Measurements from ENCODE around the gene CMC4. TPM values are rescaled to one million over a fixed set of nuclear protein-coding genes. Genes with fewer than 3 reads are reported as not detected.

CMC4 gene
- total RNA-seq, 6 donors from 2014 or later = 4.4 to 14.9 (median 7.8) TPM

- H3K27me3 ChIP-seq = no peaks in the 10 kb centered on the region
- H3K27ac ChIP-seq = no peak overlapping the region
- no peaks in the 10 kb centered on the region for H3K36me3 ChIP-seq
- ATAC-seq (ENCODE audit: low FRiP score in 2 of 2) (no peak), DNase-seq (no peak)
- WGBS, 2 donors = 82 to 93% methylated on average over 3 of the region's 3 CpGs
- H3K4me3 ChIP-seq = peak overlapping the region in 2 of 4 donors; percentile 10 to 33
- no peaks in the 10 kb centered on the region for H3K4me1 ChIP-seq
- TF ChIP-seq CTCF (IDR thresholded peaks at IDR 0.05) = no peak
- TF ChIP-seq POLR2AphosphoS5 (IDR thresholded peaks at IDR 0.05) = no peak
- TF ChIP-seq POLR2A (IDR thresholded peaks at IDR 0.05) = no peak
- TF ChIP-seq EP300 (IDR thresholded peaks at IDR 0.05) = no peak
- no peaks in the 10 kb centered on the region for H3K9me3 ChIP-seq
Measured at GRCh38 chrX:155020591-155020990, 50.3 kb downstream of the CMC4 start.

Other genes starting within 250 kb of the CMC4 start
- 1 to 10 TPM in 1 of 6 donors, not detected in 5; 1.5 TPM for gene SMIM9, start 236.5 kb downstream of the CMC4 start, total RNA-seq
- 10 to 100 TPM in 4 of 6 donors, 1 to 10 TPM in 1, not detected in 1; 9.3 to 53.1 (median 20.8) TPM for gene F8A1, start 184.8 kb downstream of the CMC4 start, total RNA-seq
- 10 to 100 TPM in 5 of 6 donors, 1 to 10 TPM in 1; 4.3 to 47.1 (median 21.7) TPM for gene F8, start 48.4 kb downstream of the CMC4 start, total RNA-seq
- 10 to 100 TPM; 18.3 to 93.9 (median 50.2) TPM for gene FUNDC2, start 44.3 kb downstream of the CMC4 start, total RNA-seq
- gene MTCP1, start within 50 bp of the CMC4 start, total RNA-seq = 10 to 100 TPM in 2 of 6 donors, 1 to 10 TPM in 4; 3.4 to 12.3 (median 8.0) TPM
- gene BRCC3, start 372 bp upstream of the CMC4 start, total RNA-seq = 10 to 100 TPM; 11.6 to 21.0 (median 16.1) TPM
- gene VBP1, start 145.3 kb upstream of the CMC4 start, total RNA-seq = 10 to 100 TPM in 5 of 6 donors, 1 to 10 TPM in 1; 6.0 to 36.1 (median 21.5) TPM
- gene RAB39B, start 193.4 kb upstream of the CMC4 start, total RNA-seq = 1 to 10 TPM in 1 of 6 donors, under 1 TPM in 4, not detected in 1; 0.30 to 1.2 (median 0.44) TPM